Pericardium fibroblast (primary cell): Measurements from ENCODE around the gene KLHDC4. TPM values are rescaled to one million over a fixed set of nuclear protein-coding genes. Genes with fewer than 3 reads are reported as not detected.

ENCODE experiments used
- total RNA-seq: library from RNA; depleted of rRNA; stranded (reverse); fragments of >200 nt; gene quantifications from 2 replicates; pipeline ENCODE4 v1.2.3, GENCODE V29; 2015

The KLHDC4 gene
- total RNA-seq: 5.7 and 7.2 TPM in 2 replicates

DNA sequence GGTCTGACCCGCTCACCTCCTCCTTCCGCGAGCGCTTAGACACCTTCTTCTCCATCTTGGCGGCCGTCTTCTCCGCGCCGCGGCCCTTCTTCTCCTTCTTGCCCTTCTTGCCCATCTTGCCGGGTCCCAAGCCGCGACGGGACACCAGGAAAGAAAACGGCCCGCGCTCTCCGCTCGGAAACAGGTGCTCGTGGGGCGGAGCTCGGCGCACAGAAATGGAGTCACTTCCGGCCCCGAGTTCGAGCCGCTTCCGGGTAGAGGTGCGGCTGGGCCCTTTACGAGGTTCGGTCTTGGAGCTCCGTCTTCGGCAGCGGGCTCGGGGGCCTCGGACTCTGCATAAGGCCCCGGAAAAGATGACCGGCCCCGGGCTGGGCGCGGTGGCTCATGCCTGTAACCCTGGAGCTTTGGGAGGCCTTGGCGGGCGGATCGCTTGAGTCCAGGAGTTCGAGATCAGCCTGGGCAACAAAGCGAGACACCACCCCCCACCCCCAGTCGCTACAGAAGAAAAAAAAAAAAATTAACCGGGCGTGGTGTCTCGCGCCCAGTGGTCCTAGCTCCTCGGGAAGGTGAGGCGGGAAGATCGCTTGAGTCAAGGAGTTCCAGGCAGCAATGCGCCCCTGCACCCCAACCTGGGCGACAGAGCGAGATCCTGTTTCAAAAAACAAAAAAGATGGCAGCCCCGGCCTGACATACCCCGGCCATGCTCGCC is at the start of gene KLHDC4:
KLHDC4 (minus strand) TSS at position 211 of the 709 bp plus-strand sequence; CDS start at position 115, 96 bp downstream.

Other genes starting within 250 kb of the KLHDC4 start
- gene JPH3, start 163.5 kb downstream of the KLHDC4 start, total RNA-seq: not detected in 2 replicates
- 71.8 and 103 TPM in 2 replicates for gene SLC7A5, start 103.5 kb upstream of the KLHDC4 start, total RNA-seq
- gene CA5A, start 170.5 kb upstream of the KLHDC4 start, total RNA-seq: not detected in 2 replicates
- 10.7 and 12.6 TPM in 2 replicates for gene BANP, start 185.4 kb upstream of the KLHDC4 start, total RNA-seq